Suprapubic skin (tissue), 4 donors: Measurements from ENCODE around the gene PLEKHG5.

Source experiments
- POLR2A ChIP-seq, 2 donors: fragments of 450-650 bp; IDR thresholded peaks; one replicate each; pipeline ENCODE4 v1.6.1; 2017; ENCODE audit warnings: antibody characterized with exemption in 2 of 2, mild to moderate bottlenecking in 2 of 2, moderate library complexity in 2 of 2
- POLR2AphosphoS5 ChIP-seq, 3 donors: sonication (generic); formaldehyde crosslinking; IDR thresholded peaks; one replicate each; pipeline ENCODE4 v1.6.1; 2017; ENCODE audit warnings: antibody characterized with exemption in 3 of 3
- TF ChIP-seq, protein P1 (sequence below), 2 donors: fragments of 200-600 bp in 1 of 2; fragments of 450-650 bp in 1 of 2; sonication (generic) in 1 of 2; IDR thresholded peaks; one replicate each; pipeline ENCODE4 v1.5.1; 2016 to 2019; ENCODE audit warnings: antibody characterized with exemption in 2 of 2, mild to moderate bottlenecking in 1 of 2, moderate library complexity in 1 of 2

DNA sequence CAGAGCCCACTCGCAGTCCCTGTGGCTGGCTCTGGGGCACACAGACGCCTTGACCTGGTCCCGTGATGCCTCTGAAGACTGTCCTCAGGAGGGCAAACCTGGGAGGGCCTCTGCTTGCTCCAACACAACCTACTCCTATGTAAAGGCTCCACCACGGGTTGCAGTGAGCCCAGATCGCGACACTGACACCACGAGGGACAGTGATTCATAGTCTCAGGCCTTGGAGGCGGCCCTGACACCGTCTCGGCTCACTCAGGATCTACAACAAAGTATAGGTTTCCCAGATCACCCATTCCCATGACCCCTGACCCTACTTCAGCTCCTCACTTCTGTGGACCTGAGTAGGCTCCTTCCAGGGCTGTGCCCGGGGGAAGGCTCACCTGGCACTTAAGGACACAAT lies 34.8 kb upstream of the PLEKHG5 start:
- TF ChIP-seq, protein P1, sequence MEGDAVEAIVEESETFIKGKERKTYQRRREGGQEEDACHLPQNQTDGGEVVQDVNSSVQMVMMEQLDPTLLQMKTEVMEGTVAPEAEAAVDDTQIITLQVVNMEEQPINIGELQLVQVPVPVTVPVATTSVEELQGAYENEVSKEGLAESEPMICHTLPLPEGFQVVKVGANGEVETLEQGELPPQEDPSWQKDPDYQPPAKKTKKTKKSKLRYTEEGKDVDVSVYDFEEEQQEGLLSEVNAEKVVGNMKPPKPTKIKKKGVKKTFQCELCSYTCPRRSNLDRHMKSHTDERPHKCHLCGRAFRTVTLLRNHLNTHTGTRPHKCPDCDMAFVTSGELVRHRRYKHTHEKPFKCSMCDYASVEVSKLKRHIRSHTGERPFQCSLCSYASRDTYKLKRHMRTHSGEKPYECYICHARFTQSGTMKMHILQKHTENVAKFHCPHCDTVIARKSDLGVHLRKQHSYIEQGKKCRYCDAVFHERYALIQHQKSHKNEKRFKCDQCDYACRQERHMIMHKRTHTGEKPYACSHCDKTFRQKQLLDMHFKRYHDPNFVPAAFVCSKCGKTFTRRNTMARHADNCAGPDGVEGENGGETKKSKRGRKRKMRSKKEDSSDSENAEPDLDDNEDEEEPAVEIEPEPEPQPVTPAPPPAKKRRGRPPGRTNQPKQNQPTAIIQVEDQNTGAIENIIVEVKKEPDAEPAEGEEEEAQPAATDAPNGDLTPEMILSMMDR (IDR thresholded peaks at IDR 0.05), result no peak
- TF ChIP-seq POLR2AphosphoS5 (IDR thresholded peaks at IDR 0.05) (no peak), POLR2A (IDR thresholded peaks at IDR 0.05) (no peak)
